GM19395 (cell line): ENCODE data around the gene TEX22.

Experiments used
- ATAC-seq: cut with Tn5 transposase; IDR thresholded peaks from one replicate; pipeline ENCODE4 v1.9.1; 2021; ENCODE audit warnings: mild to moderate bottlenecking, moderate library complexity; ENCODE audit not compliant: unreplicated experiment

Gene TEX22

DNA sequence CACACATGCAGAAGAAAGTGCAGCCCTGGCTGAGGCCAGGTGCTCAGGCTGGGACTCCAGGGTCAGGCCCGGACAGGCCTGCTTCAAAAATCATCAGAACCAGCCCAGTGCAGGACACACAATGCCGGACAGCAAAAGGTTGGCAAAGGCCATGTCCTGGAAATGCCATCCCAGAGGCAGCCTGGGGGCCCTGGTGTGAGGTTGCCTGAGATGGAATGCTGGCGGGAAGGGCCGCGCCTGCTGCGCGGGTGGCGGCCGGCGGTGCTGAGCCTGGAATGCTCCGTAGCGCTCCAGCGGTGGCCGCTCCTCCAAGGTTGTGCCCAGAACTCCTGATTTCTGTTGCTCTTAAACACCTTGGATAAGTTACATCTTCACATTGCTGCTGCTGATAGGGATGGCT is 54.6 kb downstream of the TEX22 start:
- ATAC-seq = no peak

- no peak for ATAC-seq
Observed at GRCh38 chr14:105453847-105454246, 55.5 kb downstream of the TEX22 start.

DNA sequence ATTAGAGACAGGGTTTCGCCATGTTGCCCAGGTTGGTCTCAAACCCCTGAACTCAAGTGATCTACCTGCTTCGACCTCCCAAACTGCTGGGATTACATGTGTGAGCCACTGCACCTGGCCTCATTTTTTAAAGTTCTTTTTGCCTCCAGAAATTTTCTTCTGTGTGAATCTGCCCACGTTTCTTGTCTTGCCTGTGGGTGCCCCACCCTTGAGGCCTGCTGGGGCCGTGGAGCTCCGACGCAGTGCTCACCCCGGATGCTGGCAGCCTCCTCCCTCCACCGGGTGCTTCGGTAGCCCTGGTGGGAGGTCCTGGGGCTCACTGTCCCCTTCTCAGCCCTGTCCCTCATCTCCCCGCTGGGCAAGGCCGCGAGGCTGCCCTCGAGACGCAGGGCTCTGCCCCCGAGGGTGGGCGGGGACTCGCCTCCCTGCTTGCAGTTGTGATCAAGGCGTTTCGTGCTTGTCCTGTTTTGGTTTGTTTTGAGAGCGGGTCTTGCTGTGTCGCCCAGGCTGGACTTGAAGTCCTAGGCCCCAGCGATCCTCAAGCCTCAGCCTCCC is 56.8 kb downstream of the TEX22 start:
- ATAC-seq = no peak

- no peak for ATAC-seq
Observed at GRCh38 chr14:105455766-105456660, 57.7 kb downstream of the TEX22 start.

- ATAC-seq = no peak
Observed at GRCh38 chr14:105456736-105457617, 58.6 kb downstream of the TEX22 start.

DNA sequence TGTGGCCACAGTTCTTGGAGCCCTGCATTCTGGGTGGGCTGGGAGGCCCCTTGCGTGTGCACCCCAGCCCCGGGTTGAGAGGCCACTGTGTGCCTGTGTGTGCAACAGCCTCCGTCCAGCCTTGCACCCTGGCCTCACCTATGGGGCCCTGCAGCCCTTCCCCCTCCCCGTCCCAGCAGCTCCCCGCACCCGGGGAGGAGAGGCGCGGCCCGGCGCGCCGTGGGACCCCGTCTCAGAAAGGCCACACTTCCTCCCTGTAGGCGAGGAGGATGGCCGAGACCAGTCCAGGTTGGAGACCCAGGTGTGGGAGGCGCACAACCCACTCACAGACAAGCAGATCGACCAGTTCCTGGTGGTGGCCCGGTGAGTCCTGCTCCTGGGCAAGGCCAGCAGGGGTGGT is 59.7 kb downstream of the TEX22 start:
- ATAC-seq = no peak

- no peak for ATAC-seq
Observed at GRCh38 chr14:105458571-105458970, 60.2 kb downstream of the TEX22 start.

- ATAC-seq = no peak
Observed at GRCh38 chr14:105460116-105460515, 61.8 kb downstream of the TEX22 start.

DNA sequence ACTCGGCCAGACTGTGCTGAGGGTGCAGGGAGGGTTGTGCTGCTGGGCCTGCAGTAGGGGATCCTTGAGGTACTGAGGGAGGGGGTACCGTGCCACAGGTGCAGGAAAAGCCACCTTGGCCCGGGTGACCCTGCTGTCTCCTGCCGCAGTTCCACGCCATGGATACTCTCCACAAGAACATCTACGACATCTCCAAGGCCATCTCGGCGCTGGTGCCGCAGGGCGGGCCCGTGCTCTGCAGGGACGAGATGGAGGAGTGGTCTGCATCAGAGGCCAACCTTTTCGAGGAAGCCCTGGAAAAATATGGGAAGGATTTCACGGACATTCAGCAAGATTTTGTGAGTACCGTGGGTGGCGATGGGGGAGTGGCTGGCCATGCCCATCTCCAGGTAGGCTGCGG is 62.3 kb downstream of the TEX22 start:
- ATAC-seq = no peak

DNA sequence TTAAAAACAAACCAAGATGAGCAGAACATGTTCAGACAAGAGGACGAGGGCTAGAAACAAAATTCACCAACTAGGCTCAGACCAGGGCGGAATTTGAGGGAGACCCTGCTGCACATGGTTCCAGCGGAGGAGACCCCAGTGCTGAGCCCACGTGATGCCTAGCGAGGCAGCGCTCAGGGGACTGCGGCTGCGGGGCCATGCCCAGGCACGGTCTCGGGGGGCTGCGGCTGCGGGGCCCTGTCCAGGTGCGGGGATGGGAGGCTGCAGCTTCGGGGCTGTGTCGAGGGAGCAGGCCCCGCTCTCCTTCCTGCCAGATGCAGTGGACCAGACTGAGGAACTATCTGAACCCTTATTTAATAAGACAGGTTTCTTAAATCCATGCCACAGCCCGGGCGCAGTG is 63.6 kb downstream of the TEX22 start:
- ATAC-seq = no peak
